Activated CD4-positive, CD25-positive, alpha-beta regulatory T cell treated with anti-CD3 and anti-CD28 coated beads, Interleukin-2, amount 50 U/mL, for 16 hours (primary cell): ENCODE measurements around the gene NPW.
A peak's percentile ranks its signal among the peaks of the same experiment; 100 is the strongest.

Source experiments
- DNase-seq: peaks from one replicate; pipeline ENCODE4 v3.0.0-alpha.2; 2020; ENCODE audit warnings: low read depth, low spot score

The NPW gene

DNA sequence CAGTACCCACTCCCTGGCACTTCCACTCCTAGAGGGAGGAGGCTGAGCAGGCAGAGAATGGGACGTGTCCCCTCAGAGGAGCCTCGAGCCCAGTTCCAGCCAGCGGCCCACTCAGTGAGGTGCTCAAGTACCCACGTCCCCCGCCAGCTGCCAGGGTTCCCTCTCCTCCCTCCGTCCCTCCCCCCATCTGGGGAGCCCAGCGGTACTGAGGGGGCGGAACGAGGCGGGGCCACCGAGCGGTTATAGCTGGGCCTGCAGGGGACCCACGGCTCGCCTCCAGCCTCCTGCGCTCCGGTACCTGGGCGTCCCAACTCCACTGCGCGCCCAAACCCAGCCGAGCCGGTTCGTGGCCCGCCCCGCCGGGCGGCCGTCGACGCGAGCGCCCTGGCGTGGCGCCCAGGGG, at the start of gene NPW:
NPW (plus strand) TSS at position 268 of the 403 bp plus-strand sequence.
- no peak for DNase-seq

DNA sequence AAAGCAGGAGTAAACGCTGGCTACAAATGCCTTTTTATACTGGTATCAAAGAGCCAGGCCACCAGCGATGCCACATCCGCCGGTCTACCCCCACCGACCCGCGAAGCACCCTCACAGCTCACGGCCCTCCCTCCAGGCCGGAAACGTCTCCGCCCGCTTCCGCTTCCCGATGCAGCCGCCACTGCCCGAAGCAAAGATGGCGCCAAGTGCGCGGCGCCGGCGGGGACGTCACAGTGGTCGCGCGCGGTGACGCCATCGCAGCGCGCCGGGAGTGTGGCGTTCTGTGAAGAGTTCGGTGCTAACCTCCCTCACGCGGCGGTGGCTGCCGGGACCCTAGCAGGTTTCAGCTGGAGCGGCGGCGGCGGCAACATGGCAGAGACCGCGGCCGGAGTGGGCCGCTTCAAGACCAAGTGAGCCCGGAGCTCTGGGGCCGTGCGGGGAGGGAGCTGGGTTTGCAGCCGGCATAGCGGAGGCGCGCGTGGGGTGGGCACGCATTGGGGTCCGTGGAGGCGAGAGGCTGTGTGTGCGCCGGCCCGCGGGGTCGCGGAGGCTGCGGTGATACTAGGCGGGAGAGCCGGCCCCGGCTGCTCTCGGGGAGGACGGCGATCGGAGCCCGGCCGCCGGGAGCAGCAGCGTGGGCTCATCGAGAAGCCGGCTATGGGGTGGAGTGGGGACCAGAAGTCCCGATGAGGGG, 47.6 kb upstream of the NPW start, which contains the start of gene TBL3:
TBL3 (plus strand) TSS at position 258 of the 694 bp plus-strand sequence; CDS start at position 370, 112 bp downstream.
- peak; percentile 95 for DNase-seq

DNA sequence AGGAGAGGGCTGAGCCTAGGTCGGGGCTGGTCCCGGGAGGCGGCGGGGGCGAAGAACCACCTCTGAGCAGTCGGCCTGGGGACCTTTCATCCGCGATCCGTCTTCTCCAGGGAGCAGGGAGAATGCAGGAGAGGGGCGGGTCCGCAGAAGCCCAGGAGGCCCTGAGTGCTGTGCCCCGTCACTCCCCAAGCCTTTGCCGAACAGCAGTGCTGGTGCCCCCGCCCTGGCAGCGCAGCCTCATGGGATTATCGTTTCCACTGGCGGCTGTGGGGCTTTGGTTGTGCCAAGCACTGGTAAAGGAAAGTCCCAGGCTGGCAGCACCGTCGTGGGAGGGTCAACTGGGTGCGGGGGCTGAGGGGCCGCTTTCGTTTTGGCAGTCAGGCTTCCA, 47.1 kb upstream of the NPW start:
- DNase-seq, result no peak

DNA sequence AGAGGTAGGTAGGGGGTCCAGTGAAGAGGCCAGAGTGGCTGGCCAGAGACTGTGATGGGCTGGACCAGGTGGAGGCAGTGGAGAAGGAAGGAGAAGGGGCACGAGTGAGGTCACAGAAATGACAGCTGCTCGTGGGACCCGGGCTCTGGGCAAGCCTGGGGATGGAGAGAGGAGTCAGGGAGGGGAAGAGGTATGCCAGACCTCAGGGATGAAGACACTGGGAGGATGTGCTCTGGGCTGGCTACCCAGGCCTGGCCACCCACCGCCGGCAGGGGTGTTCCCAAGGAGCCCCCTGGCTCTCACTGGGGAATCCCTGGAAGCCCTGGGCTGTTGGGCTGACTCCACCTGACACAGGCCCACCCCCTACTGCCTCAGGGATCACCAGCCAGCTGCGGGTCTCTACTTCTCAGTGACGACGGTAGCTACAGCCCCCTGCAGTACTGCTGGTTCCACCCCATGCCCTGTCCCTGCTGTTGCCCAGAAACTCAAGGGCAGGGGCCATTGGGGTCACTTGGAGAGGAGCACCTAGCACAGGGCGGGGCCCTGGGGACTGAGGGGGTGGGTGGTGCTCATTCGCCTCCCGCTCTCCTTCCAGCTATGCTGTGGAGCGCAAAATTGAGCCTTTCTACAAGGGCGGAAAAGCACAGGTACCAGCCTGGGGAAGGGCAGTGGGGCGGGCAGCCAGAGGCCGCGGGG, 46.0 kb upstream of the NPW start:
- no peak for DNase-seq

DNA sequence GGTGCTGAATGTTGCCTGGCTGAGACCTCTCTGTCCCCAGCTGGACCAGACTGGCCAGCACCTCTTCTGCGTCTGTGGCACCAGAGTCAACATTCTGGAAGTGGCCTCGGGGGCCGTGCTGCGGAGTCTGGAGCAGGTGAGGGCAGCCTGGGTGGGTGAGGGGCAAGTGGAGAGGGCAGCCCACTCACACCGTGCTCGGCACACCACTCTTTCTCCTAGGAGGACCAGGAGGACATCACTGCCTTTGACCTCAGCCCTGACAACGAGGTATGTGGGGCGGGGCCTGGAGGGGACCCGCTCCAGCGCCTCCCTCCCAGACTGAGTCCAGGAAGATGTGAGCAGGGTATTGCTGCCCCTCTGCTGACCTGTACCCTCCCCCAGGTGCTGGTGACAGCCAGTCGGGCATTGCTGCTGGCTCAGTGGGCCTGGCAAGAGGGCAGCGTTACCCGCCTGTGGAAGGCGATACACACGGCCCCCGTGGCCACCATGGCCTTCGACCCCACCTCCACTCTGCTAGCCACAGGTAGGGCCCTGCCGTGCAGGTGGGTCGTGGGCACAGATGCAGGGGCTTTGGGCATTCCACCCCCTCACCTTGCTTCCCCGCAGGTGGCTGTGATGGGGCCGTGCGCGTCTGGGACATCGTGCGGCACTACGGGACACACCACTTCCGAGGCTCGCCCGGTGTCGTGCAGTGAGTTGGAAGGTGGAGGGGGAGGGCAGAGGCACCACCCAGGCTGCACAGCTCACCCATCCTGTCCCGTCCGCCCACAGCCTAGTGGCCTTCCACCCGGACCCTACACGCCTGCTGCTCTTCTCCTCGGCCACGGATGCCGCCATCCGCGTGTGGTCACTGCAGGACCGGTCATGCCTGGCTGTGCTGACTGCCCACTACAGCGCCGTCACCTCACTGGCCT, 45.2 kb upstream of the NPW start:
- no peak for DNase-seq

DNA sequence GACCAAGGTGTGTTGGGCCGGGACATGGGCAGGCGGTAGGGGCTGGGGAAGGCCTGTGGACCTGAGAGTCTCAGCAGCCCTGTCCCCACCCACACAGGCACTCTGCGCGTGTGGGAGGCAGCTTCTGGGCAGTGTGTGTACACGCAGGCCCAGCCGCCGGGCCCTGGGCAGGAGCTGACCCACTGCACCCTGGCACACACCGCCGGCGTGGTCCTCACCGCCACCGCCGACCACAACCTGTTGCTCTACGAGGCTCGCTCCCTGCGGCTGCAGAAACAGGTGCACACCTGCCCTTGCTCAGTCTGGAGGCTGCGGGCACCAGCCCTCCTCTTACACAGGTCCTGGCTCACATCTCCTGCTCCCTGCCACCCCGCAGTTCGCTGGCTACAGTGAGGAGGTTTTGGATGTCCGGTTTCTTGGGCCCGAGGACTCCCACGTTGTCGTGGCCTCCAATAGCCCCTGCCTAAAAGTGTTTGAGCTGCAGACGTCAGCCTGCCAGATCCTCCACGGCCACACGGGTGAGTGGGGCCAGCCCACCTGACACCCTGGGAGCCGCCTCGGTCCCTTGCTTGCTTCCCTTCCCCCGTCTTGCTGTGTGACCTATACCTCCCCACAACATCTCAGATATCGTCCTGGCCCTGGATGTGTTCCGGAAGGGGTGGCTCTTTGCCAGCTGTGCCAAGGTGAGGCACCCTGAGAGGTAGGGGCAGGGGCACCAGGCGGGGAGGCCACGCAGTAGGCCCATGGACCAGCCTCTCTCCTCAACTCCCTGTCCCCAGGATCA, 44.0 kb upstream of the NPW start:
- DNase-seq, result no peak

DNA sequence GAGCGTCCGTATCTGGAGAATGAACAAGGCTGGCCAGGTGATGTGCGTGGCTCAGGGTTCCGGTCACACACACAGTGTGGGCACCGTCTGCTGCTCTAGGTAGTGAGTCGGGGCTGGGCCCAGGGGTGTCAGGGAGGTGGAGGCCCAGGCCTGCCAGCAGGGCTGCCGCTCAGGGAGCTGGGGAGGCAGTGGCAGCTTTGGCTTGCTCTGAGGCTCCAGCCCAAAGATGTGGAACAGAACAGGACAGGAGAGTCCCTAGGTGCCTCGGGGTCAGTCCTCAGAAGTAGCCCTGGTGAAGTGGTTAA, 43.4 kb upstream of the NPW start:
- no peak for DNase-seq

DNA sequence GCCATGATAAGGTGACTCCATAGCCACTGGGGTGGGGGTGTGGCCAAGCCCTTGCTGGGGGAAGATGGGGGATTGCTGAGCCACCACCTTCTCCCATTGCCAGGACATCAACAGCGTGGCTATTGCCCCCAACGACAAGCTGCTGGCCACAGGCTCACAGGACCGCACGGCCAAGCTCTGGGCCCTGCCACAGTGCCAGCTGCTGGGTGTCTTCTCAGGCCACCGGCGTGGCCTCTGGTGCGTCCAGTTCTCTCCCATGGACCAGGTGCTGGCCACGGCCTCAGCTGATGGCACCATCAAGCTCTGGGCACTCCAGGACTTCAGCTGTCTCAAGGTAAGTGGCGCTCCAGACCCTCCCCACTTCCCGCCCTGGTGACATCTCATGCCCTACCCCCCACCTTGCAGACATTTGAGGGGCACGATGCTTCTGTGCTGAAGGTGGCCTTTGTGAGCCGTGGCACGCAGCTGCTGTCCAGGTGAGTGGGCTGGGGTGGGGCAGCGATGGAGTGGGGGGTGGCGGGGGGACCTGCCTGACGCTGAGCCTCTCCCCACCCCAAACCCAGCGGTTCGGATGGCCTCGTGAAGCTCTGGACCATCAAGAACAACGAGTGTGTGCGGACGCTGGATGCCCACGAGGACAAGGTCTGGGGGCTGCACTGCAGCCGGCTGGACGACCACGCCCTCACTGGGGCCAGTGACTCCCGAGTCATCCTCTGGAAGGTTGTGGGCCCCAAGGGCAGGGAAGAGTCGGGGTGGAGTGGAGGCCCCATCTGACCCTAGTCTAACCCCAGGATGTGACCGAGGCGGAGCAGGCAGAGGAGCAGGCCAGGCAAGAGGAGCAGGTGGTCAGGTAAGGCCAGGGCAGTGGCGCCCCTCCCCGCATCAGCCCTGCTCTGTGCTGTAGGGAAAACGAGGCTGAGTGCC, 42.4 kb upstream of the NPW start:
- DNase-seq, result no peak

DNA sequence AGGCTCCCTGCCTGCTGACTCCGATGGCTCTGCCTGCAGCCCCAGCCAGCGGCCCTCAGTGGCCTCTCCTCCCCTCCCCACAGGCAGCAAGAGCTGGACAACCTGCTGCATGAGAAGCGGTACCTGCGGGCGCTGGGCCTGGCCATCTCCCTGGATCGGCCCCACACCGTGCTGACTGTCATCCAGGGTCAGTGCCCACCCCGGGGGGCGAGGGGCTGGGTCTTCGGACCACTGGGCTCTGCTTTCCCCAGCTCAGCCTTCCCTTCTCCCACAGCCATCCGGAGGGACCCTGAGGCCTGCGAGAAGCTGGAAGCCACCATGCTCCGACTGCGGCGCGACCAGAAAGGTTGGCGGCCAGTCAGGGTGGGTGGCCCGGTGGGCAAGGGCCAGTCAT, 41.7 kb upstream of the NPW start:
- no peak for DNase-seq

DNA sequence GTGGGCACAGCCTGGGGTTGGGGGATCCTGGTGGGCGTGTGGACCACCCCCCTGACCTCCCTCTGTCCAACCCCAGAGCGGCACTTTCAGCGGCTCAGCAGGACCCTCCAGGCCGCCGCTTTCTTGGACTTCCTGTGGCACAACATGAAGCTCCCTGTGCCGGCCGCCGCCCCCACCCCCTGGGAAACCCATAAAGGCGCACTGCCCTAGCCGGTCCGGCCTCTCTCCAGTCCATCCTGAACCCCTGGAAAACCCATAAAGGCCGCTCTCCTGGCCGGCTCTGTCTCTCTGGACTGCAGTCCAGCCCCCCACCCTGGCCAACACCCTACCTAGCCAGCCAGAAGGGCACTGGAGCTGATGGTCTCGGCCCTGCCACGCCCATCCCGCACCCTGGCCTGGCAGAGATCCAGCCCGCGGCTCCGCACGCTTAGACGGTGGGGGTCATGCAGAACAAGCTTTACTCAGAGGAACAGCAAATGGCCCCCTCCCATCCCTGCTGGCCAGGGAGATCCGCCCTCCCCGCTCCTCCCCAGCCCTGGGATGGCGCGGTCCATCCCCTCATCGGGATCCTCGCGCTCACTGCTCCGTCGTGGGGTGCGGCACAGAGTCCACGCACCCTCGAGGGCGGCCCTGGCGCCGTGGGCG, 41.0 kb upstream of the NPW start:
- no peak for DNase-seq

DNA sequence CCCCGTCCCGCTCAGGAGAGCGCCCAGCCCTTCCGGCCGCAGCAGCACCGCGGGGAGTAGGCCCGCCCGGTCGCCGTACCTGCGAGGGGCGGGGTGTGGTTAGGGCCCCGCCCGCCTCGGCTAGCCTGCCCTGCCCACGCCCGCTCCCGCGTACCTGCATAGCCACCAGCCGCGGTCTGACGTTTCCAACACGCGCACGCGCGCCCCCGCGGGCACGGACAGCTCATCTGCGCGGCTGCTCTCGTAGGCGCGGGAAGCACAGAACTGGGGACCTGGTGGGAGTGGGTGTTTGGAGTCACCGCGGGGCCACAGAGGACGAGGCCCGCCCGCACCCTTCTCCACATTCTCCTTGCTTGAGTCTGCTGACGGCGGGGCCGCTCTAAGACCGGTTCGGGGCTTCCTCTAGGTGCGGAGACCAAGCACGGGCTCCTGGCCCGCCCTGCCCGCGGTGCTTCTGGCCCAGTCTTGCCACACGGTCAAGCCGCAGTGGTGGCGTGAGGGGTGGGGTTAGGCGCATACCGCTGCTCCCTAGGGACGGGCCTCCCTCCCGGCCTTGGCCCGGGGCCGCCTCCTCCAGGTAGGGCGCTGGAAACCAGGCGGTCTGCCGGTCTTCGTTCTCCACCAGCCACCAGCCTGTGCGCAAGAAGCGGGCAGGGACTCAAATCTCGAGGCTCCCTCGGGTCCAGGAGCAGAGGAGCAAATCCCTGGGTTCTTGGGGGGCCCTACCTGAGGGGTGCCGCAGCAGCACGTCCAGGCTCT, 40.1 kb upstream of the NPW start:
- no peak for DNase-seq

DNA sequence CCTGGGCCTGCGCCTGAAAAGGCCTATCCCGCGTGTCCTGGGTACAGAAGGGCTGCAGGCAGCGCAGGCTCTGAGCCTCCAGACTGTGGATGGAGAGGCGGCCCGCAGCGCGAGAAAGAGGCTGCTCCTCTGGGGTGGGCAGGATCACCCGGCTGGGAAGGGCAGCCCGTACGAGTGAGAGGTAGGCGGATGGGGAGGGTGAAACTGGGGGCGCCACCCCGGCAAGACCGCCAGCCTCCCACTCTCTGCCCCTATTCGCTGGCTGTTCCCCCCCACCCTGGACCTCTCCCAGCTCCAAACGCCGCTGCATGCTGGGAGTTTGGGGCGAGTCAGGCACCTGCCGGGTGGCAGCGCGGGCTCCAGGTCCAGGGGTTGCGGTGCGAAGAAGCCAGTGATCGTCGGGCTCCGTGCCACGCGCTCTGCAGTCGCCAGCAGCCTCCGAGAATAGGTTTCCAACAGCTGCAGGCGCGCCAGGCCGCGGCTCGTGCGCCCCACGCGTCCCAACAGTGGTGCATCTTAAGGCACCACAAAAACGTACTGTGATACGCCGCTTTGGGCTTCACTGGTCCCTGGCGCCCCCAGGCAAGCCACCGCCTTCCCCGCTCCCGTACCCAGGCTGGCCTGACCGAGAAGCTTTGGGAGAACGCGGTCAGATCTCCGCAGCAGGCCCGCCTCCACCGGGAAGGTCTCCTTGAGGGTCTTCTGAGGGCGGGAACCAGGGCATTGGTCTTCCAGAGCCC, 39.4 kb upstream of the NPW start:
- DNase-seq, result no peak

DNA sequence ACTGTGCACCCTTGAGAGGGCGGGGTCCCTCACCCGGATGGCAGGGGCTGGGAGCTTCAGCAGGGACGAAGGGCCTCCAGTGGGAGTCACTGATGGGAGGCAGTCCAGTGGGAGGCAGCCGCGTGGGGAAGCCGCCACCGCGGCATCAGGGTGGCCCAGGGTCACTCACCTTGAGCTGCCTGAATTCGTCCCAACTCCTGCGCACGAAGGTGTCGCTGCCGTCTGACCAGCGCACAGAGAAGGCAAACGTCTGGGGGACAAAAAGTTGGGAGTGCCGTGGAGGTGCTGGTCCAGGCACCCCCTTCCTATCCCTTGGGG, 38.9 kb upstream of the NPW start:
- DNase-seq, result no peak

DNA sequence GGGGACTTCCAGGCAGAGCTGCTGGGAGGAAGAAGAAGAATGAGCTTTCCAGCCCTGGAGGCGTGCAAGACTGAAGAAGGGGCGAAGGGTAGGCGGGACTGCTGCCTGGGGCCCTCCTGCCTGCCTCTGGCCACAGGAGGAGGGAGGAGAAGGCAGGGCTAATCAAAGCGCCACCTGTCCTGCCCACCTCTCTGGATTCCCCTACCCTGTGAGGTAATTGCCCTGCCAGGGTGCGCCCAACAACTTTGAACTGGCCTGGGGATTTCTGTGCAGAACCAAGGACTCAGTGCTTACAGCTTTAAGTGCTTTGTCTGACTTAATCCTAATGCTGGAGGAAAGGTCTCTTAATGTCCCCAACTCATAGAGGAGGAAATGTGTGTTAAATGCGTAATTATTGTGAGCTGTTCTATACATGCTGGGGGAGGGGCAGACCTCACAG, 38.2 kb upstream of the NPW start, which contains the start of gene NOXO1:
NOXO1 (minus strand) TSS at position 72 of the 439 bp plus-strand sequence. CDS start 290 bp downstream, outside the sequence.
- no peak for DNase-seq

DNA sequence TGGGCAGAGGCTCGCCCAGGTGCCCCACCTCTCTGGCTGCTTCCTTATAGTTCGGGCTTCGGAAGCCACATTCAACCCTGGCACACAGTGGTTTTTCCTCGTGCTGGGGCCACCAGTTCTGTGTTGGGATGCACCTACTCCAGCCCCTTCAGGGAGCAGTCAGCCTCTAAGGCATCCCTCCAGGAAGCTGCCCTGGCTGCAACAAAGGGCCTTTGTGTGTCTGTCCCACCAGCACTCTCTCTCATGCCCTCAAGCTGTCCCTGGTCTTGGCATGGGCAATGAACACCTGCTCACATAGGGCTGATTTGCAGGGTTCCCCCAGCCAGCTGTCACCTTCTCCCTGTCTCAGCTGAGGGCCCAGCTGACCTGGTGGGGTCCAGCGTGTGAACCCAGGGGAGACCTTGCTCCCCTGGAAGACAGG, 37.6 kb upstream of the NPW start:
- no peak for DNase-seq

DNA sequence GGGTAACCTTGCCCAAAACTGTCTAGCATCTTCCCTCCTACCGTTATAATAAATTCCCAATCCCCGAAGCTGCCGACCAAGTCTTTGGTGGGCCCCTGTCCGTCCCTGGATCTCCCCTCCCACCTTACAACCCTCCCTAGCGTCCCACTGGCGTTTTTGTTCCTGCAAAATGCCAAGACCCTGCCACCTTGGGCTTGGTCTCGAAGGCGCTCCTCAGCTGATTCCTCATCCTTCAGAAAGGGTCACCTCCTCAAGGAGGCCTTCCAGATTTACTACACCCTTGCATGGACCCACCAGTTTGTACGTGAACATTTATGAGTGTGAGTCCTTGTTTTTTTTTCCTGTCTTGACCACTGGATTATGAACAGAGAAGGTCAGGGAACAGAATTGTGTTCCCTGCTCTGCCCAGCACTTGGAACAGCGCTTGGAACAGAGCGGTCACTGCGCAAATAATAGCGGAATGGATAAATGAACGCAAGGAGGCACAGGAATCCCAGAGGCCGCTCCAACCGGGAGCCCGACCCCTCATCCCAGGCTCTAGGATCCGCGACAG, 36.5 kb upstream of the NPW start:
- no peak for DNase-seq

DNA sequence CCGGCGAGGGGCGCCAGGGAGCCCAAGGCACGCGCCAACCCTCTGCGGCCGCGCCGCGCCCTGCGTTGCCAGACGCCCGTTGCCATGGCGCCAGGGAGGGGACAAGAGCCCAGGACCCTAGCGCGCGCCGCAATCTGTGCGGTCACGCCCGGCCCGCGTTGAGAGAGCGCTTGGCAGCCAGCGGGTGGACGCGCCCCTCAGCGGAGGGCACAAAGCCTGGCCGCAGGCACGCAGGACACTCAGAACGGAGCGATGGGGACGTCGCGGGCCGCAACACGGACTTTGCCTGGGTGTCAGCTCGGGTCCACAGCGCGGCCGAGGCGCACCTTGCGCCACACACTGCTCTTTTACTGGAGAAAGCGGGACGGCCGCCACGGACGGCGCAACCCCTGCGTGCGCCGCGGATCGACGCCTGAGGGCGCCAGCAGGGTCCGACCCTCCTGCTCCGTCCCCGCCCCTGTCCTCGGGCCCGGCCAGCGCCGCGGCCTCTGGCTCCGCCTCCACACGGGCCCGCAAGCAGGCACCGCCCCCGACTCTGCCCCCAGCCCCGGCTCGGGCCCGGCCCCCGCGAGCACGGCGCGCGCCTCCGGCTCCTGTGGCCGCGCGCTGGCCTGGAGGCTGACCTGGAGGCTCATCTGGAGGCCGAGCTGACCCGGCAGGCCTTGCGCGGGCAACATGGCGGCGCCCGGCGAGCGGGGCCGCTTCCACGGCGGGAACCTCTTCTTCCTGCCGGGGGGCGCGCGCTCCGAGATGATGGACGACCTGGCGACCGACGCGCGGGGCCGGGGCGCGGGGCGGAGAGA, 35.8 kb upstream of the NPW start, which contains the start of gene GFER:
GFER (plus strand) TSS at position 650 of the 803 bp plus-strand sequence; CDS start at position 676, 26 bp downstream.
- no peak for DNase-seq
